Astrocyte (in vitro differentiated cells and primary cell): Measurements from ENCODE around the gene EFNA5. TPM values are rescaled to one million over a fixed set of nuclear protein-coding genes. Genes with fewer than 3 reads are reported as not detected.
A peak's percentile ranks its signal among the peaks of the same experiment; 100 is the strongest.

Source experiments
- DNase-seq: peaks from one replicate; pipeline ENCODE4 v3.0.0-alpha.2; 2010; ENCODE audit warnings: low read depth
- FAIRE-seq: peaks from 2 replicates; lab custom pipeline; 2011; peaks lifted over from hg19 to GRCh38; lab: Jason Lieb, UNC
- H2AFZ ChIP-seq: 2 replicates; pipeline ENCODE4 v1.6.0; 2012; ENCODE audit warnings: low read depth, low read length, inconsistent platforms
- H3K27ac ChIP-seq: 2 replicates; pipeline ENCODE4 v1.5.1; 2011; ENCODE audit warnings: low read depth, low read length, inconsistent platforms
- H3K27me3 ChIP-seq: 2 replicates; pipeline ENCODE4 v1.6.0; 2011; ENCODE audit warnings: low read length, inconsistent platforms; ENCODE audit not compliant: insufficient read depth
- H3K36me3 ChIP-seq: 2 replicates; pipeline ENCODE4 v1.5.1; 2011; ENCODE audit warnings: low read length, inconsistent platforms; ENCODE audit not compliant: insufficient read depth
- H3K4me1 ChIP-seq: 2 replicates; pipeline ENCODE4 v1.5.1; 2011; ENCODE audit warnings: low read length, inconsistent platforms; ENCODE audit not compliant: insufficient read depth
- H3K4me2 ChIP-seq: 2 replicates; pipeline ENCODE4 v1.6.0; 2012; ENCODE audit warnings: low read length, inconsistent platforms
- H3K4me3 ChIP-seq: 2 replicates; pipeline ENCODE4 v1.5.1; 2011; ENCODE audit warnings: low read depth, mild to moderate bottlenecking, low read length, inconsistent platforms; ENCODE audit not compliant: insufficient read depth
- H3K79me2 ChIP-seq: 2 replicates; pipeline ENCODE4 v1.6.0; 2012; ENCODE audit warnings: mild to moderate bottlenecking, low read length, inconsistent platforms; ENCODE audit not compliant: insufficient read depth
- H3K9ac ChIP-seq: 2 replicates; pipeline ENCODE4 v1.6.0; 2012; ENCODE audit warnings: mild to moderate bottlenecking, low read length, inconsistent platforms
- H3K9me3 ChIP-seq: 2 replicates; pipeline ENCODE4 v1.5.1; 2012; ENCODE audit warnings: low read depth, mild to moderate bottlenecking, low read length, inconsistent platforms; ENCODE audit not compliant: insufficient read depth
- H4K20me1 ChIP-seq: 2 replicates; pipeline ENCODE4 v1.6.0; 2012; ENCODE audit warnings: low read length, inconsistent platforms; ENCODE audit not compliant: insufficient read depth
- H3K27ac Mint-ChIP-seq: one replicate; pipeline ENCODE4 v1.8.0; 2021; ENCODE audit warnings: mild to moderate bottlenecking, mixed read lengths; ENCODE audit not compliant: unreplicated experiment
- H3K27me3 Mint-ChIP-seq: one replicate; pipeline ENCODE4 v1.8.0; 2021; ENCODE audit warnings: low read depth, mixed read lengths; ENCODE audit not compliant: unreplicated experiment
- H3K36me3 Mint-ChIP-seq: one replicate; pipeline ENCODE4 v1.8.0; 2021; ENCODE audit warnings: low read depth, mixed read lengths; ENCODE audit not compliant: unreplicated experiment
- H3K4me1 Mint-ChIP-seq: one replicate; pipeline ENCODE4 v1.8.0; 2021; ENCODE audit warnings: low read depth, mixed read lengths; ENCODE audit not compliant: unreplicated experiment
- H3K4me3 Mint-ChIP-seq: one replicate; pipeline ENCODE4 v1.8.0; 2021; ENCODE audit warnings: mild to moderate bottlenecking, moderate library complexity, mixed read lengths; ENCODE audit not compliant: unreplicated experiment
- H3K9me3 Mint-ChIP-seq: one replicate; pipeline ENCODE4 v1.8.0; 2021; ENCODE audit warnings: mild to moderate bottlenecking, mixed read lengths; ENCODE audit not compliant: unreplicated experiment
- EZH2 ChIP-seq: IDR thresholded peaks from 2 replicates; pipeline ENCODE4 v1.6.1; 2012; ENCODE audit warnings: mild to moderate bottlenecking, low read length, inconsistent platforms; ENCODE audit not compliant: insufficient read depth
- total RNA-seq: library from RNA; stranded (reverse); gene quantifications from 2 replicates; pipeline ENCODE4 v1.2.1, GENCODE V29; 2021
- TF ChIP-seq, protein P1 (sequence below): IDR thresholded peaks from 2 replicates; pipeline ENCODE4 v1.5.1; 2011; ENCODE audit warnings: low read depth, mild to moderate bottlenecking, inconsistent platforms, low read length, moderate library complexity; ENCODE audit not compliant: insufficient read depth

EFNA5 gene
- total RNA-seq, 1 donor from 2014 or later: 59.3 TPM

- peaks cover 25% of the 10 kb centered on the region for H3K4me1 ChIP-seq
- DNase-seq (peak; percentile 96), FAIRE-seq (peak; percentile 63)
- no peaks in the 10 kb centered on the region for H4K20me1 ChIP-seq
- H3K27ac Mint-ChIP-seq: peak overlapping the region; percentile 94
- TF ChIP-seq EZH2: no peak
- TF ChIP-seq, protein P1, sequence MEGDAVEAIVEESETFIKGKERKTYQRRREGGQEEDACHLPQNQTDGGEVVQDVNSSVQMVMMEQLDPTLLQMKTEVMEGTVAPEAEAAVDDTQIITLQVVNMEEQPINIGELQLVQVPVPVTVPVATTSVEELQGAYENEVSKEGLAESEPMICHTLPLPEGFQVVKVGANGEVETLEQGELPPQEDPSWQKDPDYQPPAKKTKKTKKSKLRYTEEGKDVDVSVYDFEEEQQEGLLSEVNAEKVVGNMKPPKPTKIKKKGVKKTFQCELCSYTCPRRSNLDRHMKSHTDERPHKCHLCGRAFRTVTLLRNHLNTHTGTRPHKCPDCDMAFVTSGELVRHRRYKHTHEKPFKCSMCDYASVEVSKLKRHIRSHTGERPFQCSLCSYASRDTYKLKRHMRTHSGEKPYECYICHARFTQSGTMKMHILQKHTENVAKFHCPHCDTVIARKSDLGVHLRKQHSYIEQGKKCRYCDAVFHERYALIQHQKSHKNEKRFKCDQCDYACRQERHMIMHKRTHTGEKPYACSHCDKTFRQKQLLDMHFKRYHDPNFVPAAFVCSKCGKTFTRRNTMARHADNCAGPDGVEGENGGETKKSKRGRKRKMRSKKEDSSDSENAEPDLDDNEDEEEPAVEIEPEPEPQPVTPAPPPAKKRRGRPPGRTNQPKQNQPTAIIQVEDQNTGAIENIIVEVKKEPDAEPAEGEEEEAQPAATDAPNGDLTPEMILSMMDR: no peak
- H3K9ac ChIP-seq: peak overlapping the region; percentile 57
- peaks cover 37% of the 10 kb centered on the region for H3K4me1 Mint-ChIP-seq
- peaks cover 12% of the 10 kb centered on the region for H3K36me3 Mint-ChIP-seq
- no peaks in the 10 kb centered on the region for H3K27me3 Mint-ChIP-seq
- no peaks in the 10 kb centered on the region for H3K9me3 Mint-ChIP-seq
- H3K27me3 ChIP-seq: peaks cover 5% of the 10 kb centered on the region
- H3K27ac ChIP-seq: peak overlapping the region; percentile 58
- H3K4me2 ChIP-seq: peak overlapping the region; percentile 74
- no peak overlapping the region for H3K4me3 Mint-ChIP-seq
- H3K4me3 ChIP-seq: peak overlapping the region; percentile 1
- H3K9me3 ChIP-seq: no peaks in the 10 kb centered on the region
- no peaks in the 10 kb centered on the region for H3K79me2 ChIP-seq
- no peaks in the 10 kb centered on the region for H3K36me3 ChIP-seq
- H2AFZ ChIP-seq: no peak overlapping the region
Observed at GRCh38 chr5:107388141-107388861, 282.4 kb downstream of the EFNA5 start.

- no peaks in the 10 kb centered on the region for H3K79me2 ChIP-seq
- H3K4me3 ChIP-seq: peak overlapping the region; percentile 1
- Mint-ChIP-seq H3K27ac (peak overlapping the region; percentile 94), H3K4me3 (peak overlapping the region; percentile 7), H3K36me3 (peaks cover 13% of the 10 kb centered on the region), H3K9me3 (no peaks in the 10 kb centered on the region), H3K27me3 (no peaks in the 10 kb centered on the region), H3K4me1 (peaks cover 39% of the 10 kb centered on the region)
- H3K4me1 ChIP-seq: peaks cover 25% of the 10 kb centered on the region
- no peak overlapping the region for H2AFZ ChIP-seq
- no peak for FAIRE-seq
- peaks cover 3% of the 10 kb centered on the region for H3K27me3 ChIP-seq
- no peak for TF ChIP-seq EZH2
- TF ChIP-seq, protein P1: no peak
- DNase-seq: no peak
- no peaks in the 10 kb centered on the region for H4K20me1 ChIP-seq
- peak overlapping the region; percentile 58 for H3K27ac ChIP-seq
- no peaks in the 10 kb centered on the region for H3K36me3 ChIP-seq
- H3K9ac ChIP-seq: peak overlapping the region; percentile 49
- no peaks in the 10 kb centered on the region for H3K9me3 ChIP-seq
- H3K4me2 ChIP-seq: peak overlapping the region; percentile 74
Observed at GRCh38 chr5:107387526-107388140, 283.1 kb downstream of the EFNA5 start.

DNA sequence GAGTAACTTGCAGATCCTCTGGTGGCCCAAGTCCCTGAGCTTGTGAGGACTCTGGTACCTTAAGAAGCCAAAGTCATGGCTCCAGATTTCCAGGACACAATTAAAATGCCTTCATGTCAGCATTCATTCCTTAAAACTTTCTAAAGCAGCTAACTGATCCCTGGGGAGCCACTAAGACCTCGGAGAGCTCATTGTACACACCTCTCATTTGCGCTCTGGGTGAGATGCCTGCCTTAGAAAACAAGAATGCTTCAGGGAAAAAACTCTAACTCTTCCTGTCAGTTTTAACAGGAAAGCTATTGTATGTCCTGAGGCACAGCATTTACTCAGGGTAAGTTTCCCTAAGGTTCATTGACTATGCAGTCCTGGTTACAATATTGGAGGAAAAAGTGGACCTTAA is 285.0 kb downstream of the EFNA5 start:
- Histone ChIP-seq H2AFZ (no peak overlapping the region), H3K27ac (no peak overlapping the region), H3K4me1 (peaks cover 38% of the 10 kb centered on the region), H3K27me3 (peaks cover 2% of the 10 kb centered on the region), H3K9ac (no peak overlapping the region), H3K79me2 (no peaks in the 10 kb centered on the region), H3K4me3 (no peak overlapping the region), H3K36me3 (no peaks in the 10 kb centered on the region), H4K20me1 (no peaks in the 10 kb centered on the region), H3K4me2 (no peak overlapping the region), H3K9me3 (no peaks in the 10 kb centered on the region)
- H3K36me3 Mint-ChIP-seq: peaks cover 6% of the 10 kb centered on the region
- peaks cover 44% of the 10 kb centered on the region for H3K4me1 Mint-ChIP-seq
- H3K27ac Mint-ChIP-seq: no peak overlapping the region
- H3K9me3 Mint-ChIP-seq: no peaks in the 10 kb centered on the region
- TF ChIP-seq, protein P1: no peak
- no peak for TF ChIP-seq EZH2
- no peaks in the 10 kb centered on the region for H3K27me3 Mint-ChIP-seq
- no peak for FAIRE-seq
- no peak overlapping the region for H3K4me3 Mint-ChIP-seq
- no peak for DNase-seq
